Measurements from ENCODE around the gene CDH20.

DNA sequence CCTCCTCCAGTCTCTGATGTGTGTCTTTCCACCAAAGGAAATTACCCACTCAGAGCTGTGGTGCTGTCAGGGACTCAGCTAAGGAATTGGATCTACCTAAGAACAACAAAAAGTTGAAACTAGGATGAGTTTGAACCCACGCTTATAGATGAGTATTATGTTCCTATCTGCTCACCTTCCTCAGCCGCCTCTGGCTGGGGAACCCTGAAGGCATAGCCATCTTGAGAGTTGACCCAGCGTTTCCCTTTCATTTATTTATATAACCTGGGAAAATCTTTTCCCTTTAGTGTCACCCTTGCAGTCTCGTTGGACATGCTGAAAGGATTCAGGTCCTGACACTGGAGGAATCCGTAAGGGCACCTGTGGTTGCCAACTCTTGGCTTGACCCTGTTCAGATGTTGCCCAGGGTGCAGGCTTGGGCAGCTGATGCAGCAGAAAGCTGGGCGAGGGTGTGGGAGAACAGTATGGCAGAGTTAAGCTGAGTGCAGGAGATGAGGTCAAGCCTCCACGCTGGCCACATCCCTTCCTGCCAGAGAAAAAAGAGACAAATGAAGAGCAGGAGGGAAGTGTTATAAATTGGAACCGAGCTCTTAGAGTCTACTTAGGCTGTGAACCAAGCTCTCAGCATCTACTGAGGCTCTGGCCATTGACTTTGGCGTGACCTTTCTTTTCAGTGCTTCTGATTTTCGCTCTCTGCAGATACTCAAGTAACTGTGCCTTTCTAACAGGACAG is 1.9 kb downstream of the CDH20 start:
- TF ChIP-seq, protein P1, sequence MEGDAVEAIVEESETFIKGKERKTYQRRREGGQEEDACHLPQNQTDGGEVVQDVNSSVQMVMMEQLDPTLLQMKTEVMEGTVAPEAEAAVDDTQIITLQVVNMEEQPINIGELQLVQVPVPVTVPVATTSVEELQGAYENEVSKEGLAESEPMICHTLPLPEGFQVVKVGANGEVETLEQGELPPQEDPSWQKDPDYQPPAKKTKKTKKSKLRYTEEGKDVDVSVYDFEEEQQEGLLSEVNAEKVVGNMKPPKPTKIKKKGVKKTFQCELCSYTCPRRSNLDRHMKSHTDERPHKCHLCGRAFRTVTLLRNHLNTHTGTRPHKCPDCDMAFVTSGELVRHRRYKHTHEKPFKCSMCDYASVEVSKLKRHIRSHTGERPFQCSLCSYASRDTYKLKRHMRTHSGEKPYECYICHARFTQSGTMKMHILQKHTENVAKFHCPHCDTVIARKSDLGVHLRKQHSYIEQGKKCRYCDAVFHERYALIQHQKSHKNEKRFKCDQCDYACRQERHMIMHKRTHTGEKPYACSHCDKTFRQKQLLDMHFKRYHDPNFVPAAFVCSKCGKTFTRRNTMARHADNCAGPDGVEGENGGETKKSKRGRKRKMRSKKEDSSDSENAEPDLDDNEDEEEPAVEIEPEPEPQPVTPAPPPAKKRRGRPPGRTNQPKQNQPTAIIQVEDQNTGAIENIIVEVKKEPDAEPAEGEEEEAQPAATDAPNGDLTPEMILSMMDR (conservative IDR thresholded peaks at IDR 0.05 in 1 of 2, IDR thresholded peaks at IDR 0.05 in 1 of 2; ENCODE audit: low read depth in 1 of 2, low read length in 2 of 2) = no peak
- no peak for TF ChIP-seq EZH2 (IDR thresholded peaks at IDR 0.05; ENCODE audit: low read length, missing control alignments)

Data from fibroblast of lung (primary cell).